Activated CD4-positive, alpha-beta memory T cell treated with anti-CD3 and anti-CD28 coated beads, Interleukin-2, amount 10 ng/mL, durations not matched to agents 7 days and 5 days (primary cell): ENCODE measurements around the gene ZNF543. TPM values are rescaled to one million over a fixed set of nuclear protein-coding genes. Genes with fewer than 3 reads are reported as not detected.

Experiments used
- CTCF ChIA-PET: fragments of 350-600 bp; sonication (Branson Sonifier 250); formaldehyde crosslinking; loops from one replicate; lab custom pipeline; 2021; ENCODE audit warnings: antibody characterized with exemption, inconsistent platforms; lab: Charles Lee
- POLR2A ChIA-PET: fragments of 350-600 bp; sonication (Branson Sonifier 250); formaldehyde crosslinking; loops from one replicate; lab custom pipeline; 2021; ENCODE audit warnings: antibody characterized with exemption; lab: Charles Lee
- DNase-seq: peaks from one replicate; pipeline ENCODE4 v3.0.0-alpha.2; 2020
- H3K27ac Mint-ChIP-seq: one replicate; pipeline ENCODE4 v1.8.0; 2021; ENCODE audit warnings: mild to moderate bottlenecking, mixed read lengths
- H3K27me3 Mint-ChIP-seq: one replicate; pipeline ENCODE4 v1.8.0; 2021; ENCODE audit warnings: mixed read lengths
- H3K36me3 Mint-ChIP-seq: one replicate; pipeline ENCODE4 v1.8.0; 2021; ENCODE audit warnings: low read depth, mixed read lengths
- H3K4me1 Mint-ChIP-seq: one replicate; pipeline ENCODE4 v1.8.0; 2021; ENCODE audit warnings: mixed read lengths
- H3K4me3 Mint-ChIP-seq: one replicate; pipeline ENCODE4 v1.8.0; 2021; ENCODE audit warnings: mild to moderate bottlenecking, mixed read lengths
- H3K9me3 Mint-ChIP-seq: one replicate; pipeline ENCODE4 v1.8.0; 2021; ENCODE audit warnings: mixed read lengths
- total RNA-seq, 2 experiments: library from RNA; stranded (reverse); gene quantifications; one replicate each; pipeline ENCODE4 v1.2.3, GENCODE V29; 2021

Gene ZNF543
- total RNA-seq, 2 experiments from 2014 or later = 7.7 to 8.2 TPM

GRCh38 chr19:57292547-57292946 is 27.7 kb upstream of the ZNF543 start:
- H3K36me3 Mint-ChIP-seq = peaks cover 95% of the 10 kb centered on the region
- no peaks in the 10 kb centered on the region for H3K4me1 Mint-ChIP-seq
- H3K9me3 Mint-ChIP-seq = peaks cover 66% of the 10 kb centered on the region
- H3K27me3 Mint-ChIP-seq = no peaks in the 10 kb centered on the region
- no peak for DNase-seq
- H3K4me3 Mint-ChIP-seq = no peak overlapping the region
- ChIA-PET CTCF (no interaction called here), POLR2A (no interaction called here)
- no peak overlapping the region for H3K27ac Mint-ChIP-seq

GRCh38 chr19:57293719-57294118 is 26.6 kb upstream of the ZNF543 start:
- POLR2A ChIA-PET = no interaction called here
- Mint-ChIP-seq H3K4me1 (no peaks in the 10 kb centered on the region), H3K36me3 (peaks cover 95% of the 10 kb centered on the region), H3K27ac (no peak overlapping the region), H3K27me3 (no peaks in the 10 kb centered on the region), H3K9me3 (peaks cover 68% of the 10 kb centered on the region), H3K4me3 (no peak overlapping the region)
- no peak for DNase-seq
- CTCF ChIA-PET = no interaction called here

GRCh38 chr19:57302020-57302465 is 18.2 kb upstream of the ZNF543 start:
- H3K4me1 Mint-ChIP-seq = no peaks in the 10 kb centered on the region
- CTCF ChIA-PET = no interaction called here
- DNase-seq = no peak
- H3K36me3 Mint-ChIP-seq = peaks cover 81% of the 10 kb centered on the region
- POLR2A ChIA-PET = interaction anchor here (0.8 kb wide), 1 partner anchor 19 kb away, joined by 3 read pairs; no protein-coding TSS in a partner anchor
- no peak overlapping the region for H3K4me3 Mint-ChIP-seq
- H3K27me3 Mint-ChIP-seq = no peaks in the 10 kb centered on the region
- H3K27ac Mint-ChIP-seq = no peak overlapping the region
- H3K9me3 Mint-ChIP-seq = peaks cover 38% of the 10 kb centered on the region

DNA sequence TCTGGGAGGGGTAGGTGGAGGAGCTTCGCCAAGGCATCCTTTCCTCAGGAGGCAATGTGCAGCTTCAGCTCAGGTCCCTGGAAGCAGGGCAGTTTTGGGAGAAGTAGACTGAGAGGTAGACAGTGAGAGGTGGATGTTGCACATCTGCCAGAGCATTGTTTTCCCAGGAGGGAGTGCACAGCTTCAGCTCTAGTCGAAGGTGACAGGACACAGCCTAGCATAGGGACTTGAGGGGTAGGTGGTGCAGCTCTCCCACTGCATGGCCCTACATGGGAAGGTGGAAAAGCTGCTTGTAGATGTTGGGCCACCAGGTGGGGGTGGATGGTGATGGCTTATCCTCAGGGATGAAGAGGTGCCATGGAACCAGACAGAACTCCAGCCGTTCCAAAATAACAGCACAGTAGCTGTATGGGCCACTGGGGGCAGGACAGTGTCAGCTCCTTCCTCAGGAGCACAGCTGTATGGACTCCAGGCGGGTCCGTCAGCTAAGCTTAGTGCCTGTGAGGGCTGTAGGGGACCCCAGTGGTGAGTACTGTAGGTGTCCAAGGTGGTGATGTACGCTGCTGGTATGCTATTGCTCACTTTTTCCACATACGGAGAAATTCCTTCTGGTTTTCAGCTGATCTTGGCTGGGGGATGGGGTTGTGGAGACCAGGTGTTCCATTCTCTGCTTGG is 17.4 kb upstream of the ZNF543 start:
- Mint-ChIP-seq H3K9me3 (peaks cover 33% of the 10 kb centered on the region), H3K36me3 (peaks cover 74% of the 10 kb centered on the region)

DNA sequence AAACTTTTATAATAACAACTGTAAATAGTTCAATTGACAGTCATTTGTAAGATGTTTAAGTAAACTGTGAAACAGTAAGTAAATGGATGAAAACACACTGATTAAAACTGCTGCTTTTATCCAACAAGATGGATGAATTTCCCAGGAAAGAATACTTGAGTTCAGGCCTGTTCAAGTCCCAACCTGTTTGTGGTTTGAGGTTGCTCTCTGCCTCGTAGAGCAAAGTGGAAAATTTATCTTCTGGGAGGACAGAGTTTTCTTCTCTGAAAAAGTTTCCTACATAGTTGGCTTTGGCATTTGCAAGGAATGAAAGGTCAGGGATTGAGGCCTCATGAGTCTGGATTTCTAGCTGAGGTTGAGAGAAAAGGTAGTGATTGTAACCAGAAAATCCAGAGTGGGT is 15.2 kb upstream of the ZNF543 start:
- DNase-seq = no peak
- Mint-ChIP-seq H3K9me3 (peaks cover 38% of the 10 kb centered on the region), H3K27me3 (no peaks in the 10 kb centered on the region), H3K36me3 (peaks cover 62% of the 10 kb centered on the region), H3K4me1 (peaks cover 2% of the 10 kb centered on the region), H3K27ac (no peak overlapping the region), H3K4me3 (no peak overlapping the region)
- ChIA-PET CTCF (no interaction called here), POLR2A (no interaction called here)

More for the DNA sequence above, 17.4 kb upstream of the ZNF543 start:
- POLR2A ChIA-PET = interaction anchor here (0.6 to 0.9 kb wide), 3 partner anchors 20 to 716 kb away, joined by 3 read pairs; no protein-coding TSS in a partner anchor
- DNase-seq = no peak
- H3K4me1 Mint-ChIP-seq = no peaks in the 10 kb centered on the region
- no peaks in the 10 kb centered on the region for H3K27me3 Mint-ChIP-seq
- H3K4me3 Mint-ChIP-seq = no peak overlapping the region
- H3K27ac Mint-ChIP-seq = no peak overlapping the region
- CTCF ChIA-PET = no interaction called here

- no peak overlapping the region for H3K27ac Mint-ChIP-seq
These were observed 11.8 kb upstream of the ZNF543 start for GRCh38 chr19:57308514-57308913.

GRCh38 chr19:57310792-57311191 is 9.5 kb upstream of the ZNF543 start:
- peaks cover 2% of the 10 kb centered on the region for H3K4me1 Mint-ChIP-seq
- H3K27me3 Mint-ChIP-seq = peaks cover 16% of the 10 kb centered on the region
- CTCF ChIA-PET = no interaction called here
- no peak overlapping the region for H3K27ac Mint-ChIP-seq
- POLR2A ChIA-PET = no interaction called here
- no peak for DNase-seq
- H3K36me3 Mint-ChIP-seq = peaks cover 17% of the 10 kb centered on the region
- H3K9me3 Mint-ChIP-seq = peaks cover 33% of the 10 kb centered on the region
- H3K4me3 Mint-ChIP-seq = no peak overlapping the region

More at GRCh38 chr19:57308514-57308913, 11.8 kb upstream of the ZNF543 start:
- CTCF ChIA-PET = no interaction called here
- H3K27me3 Mint-ChIP-seq = peaks cover 2% of the 10 kb centered on the region
- DNase-seq = no peak
- no peak overlapping the region for H3K4me3 Mint-ChIP-seq
- peaks cover 28% of the 10 kb centered on the region for H3K36me3 Mint-ChIP-seq
- POLR2A ChIA-PET = no interaction called here
- H3K9me3 Mint-ChIP-seq = peaks cover 24% of the 10 kb centered on the region
- peaks cover 2% of the 10 kb centered on the region for H3K4me1 Mint-ChIP-seq

DNA sequence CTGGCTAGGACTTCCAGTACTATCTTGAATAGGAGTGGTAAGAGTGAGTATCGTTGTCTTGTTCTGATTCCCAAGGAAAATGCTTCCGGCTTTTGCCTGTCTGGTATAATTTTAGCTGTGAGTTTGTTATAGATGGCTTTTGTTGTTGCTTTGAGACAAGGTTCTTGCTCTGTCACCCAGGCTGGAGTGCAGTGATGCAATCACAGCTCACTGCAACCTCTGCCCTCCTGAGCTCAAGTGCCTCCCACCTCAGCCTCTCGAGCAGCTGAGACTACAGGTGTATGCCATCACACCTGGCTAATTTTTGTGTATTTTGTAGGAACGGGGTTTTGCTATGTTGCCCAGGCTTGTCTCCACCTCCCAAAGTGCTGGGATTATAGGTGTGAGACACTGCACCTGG is 6.1 kb upstream of the ZNF543 start:
- Mint-ChIP-seq H3K27me3 (peaks cover 34% of the 10 kb centered on the region), H3K27ac (no peak overlapping the region), H3K9me3 (peaks cover 34% of the 10 kb centered on the region), H3K4me3 (no peak overlapping the region), H3K4me1 (peaks cover 2% of the 10 kb centered on the region), H3K36me3 (peaks cover 10% of the 10 kb centered on the region)
- DNase-seq = no peak
- ChIA-PET POLR2A (no interaction called here), CTCF (no interaction called here)

GRCh38 chr19:57317503-57317902 is 2.8 kb upstream of the ZNF543 start:
- peaks cover 22% of the 10 kb centered on the region for H3K36me3 Mint-ChIP-seq
- peaks cover 25% of the 10 kb centered on the region for H3K4me1 Mint-ChIP-seq
- ChIA-PET CTCF (interaction anchor here (0.7 to 1.2 kb wide), 2 partner anchors 85 to 1007 kb away, joined by 3 read pairs; no protein-coding TSS in a partner anchor), POLR2A (no interaction called here)
- no peak overlapping the region for H3K27ac Mint-ChIP-seq
- H3K27me3 Mint-ChIP-seq = peaks cover 34% of the 10 kb centered on the region
- peaks cover 19% of the 10 kb centered on the region for H3K9me3 Mint-ChIP-seq
- no peak overlapping the region for H3K4me3 Mint-ChIP-seq
- no peak for DNase-seq

GRCh38 chr19:57319869-57320179 is 448 bp upstream of the ZNF543 start:
- Mint-ChIP-seq H3K27ac (peak overlapping the region; percentile 92), H3K36me3 (peaks cover 44% of the 10 kb centered on the region), H3K4me1 (peaks cover 30% of the 10 kb centered on the region), H3K4me3 (peak overlapping the region; percentile 81), H3K9me3 (peaks cover 25% of the 10 kb centered on the region), H3K27me3 (peaks cover 26% of the 10 kb centered on the region)
- POLR2A ChIA-PET = interaction anchor here (0.7 to 1.0 kb wide), 3 partner anchors 44 to 80 kb away, joined by 3 to 4 read pairs (median 4); partner anchors contain the start of gene ZNF805
- CTCF ChIA-PET = interaction anchor here (0.6 kb wide), 1 partner anchor 210 kb away, joined by 3 read pairs; no protein-coding TSS in a partner anchor
- DNase-seq = no peak

GRCh38 chr19:57321116-57321515 is 844 bp downstream of the ZNF543 start:
- ChIA-PET CTCF (no interaction called here), POLR2A (interaction anchor here (0.8 to 1.5 kb wide), 4 partner anchors 42 to 1087 kb away, joined by 3 read pairs; partner anchors contain the start of genes TRAPPC2B, ZNF547 and ZNF584)
- Mint-ChIP-seq H3K27me3 (peaks cover 14% of the 10 kb centered on the region), H3K4me1 (peaks cover 30% of the 10 kb centered on the region), H3K36me3 (peaks cover 48% of the 10 kb centered on the region), H3K4me3 (peak overlapping the region; percentile 81), H3K27ac (peak overlapping the region; percentile 92), H3K9me3 (peaks cover 19% of the 10 kb centered on the region)
- no peak for DNase-seq

- peak overlapping the region; percentile 14 for H3K27ac Mint-ChIP-seq
- ChIA-PET CTCF (no interaction called here), POLR2A (interaction anchor here (1.0 to 1.5 kb wide), 3 partner anchors 41 to 78 kb away, joined by 3 read pairs; partner anchors contain the start of genes TRAPPC2B and ZNF547)
- H3K4me1 Mint-ChIP-seq = peaks cover 30% of the 10 kb centered on the region
- peaks cover 10% of the 10 kb centered on the region for H3K27me3 Mint-ChIP-seq
- H3K36me3 Mint-ChIP-seq = peaks cover 53% of the 10 kb centered on the region
- DNase-seq = no peak
- H3K9me3 Mint-ChIP-seq = peaks cover 15% of the 10 kb centered on the region
- H3K4me3 Mint-ChIP-seq = peak overlapping the region; percentile 81
These were observed 1.5 kb downstream of the ZNF543 start for GRCh38 chr19:57321751-57322150.

GRCh38 chr19:57324992-57325391 is 4.7 kb downstream of the ZNF543 start:
- Mint-ChIP-seq H3K4me3 (no peak overlapping the region), H3K9me3 (peaks cover 35% of the 10 kb centered on the region), H3K27me3 (no peaks in the 10 kb centered on the region), H3K4me1 (peaks cover 24% of the 10 kb centered on the region), H3K36me3 (peaks cover 84% of the 10 kb centered on the region), H3K27ac (no peak overlapping the region)
- ChIA-PET POLR2A (no interaction called here), CTCF (interaction anchor here (0.6 kb wide), 1 partner anchor 822 kb away, joined by 5 read pairs; no protein-coding TSS in a partner anchor)
- no peak for DNase-seq
